Femur (tissue), 1 donor: ENCODE measurements around the gene FAM20C.

Experiments used
- DNase-seq: peaks from one replicate; pipeline ENCODE4 v3.0.0-alpha.2; 2017

FAM20C gene

DNA sequence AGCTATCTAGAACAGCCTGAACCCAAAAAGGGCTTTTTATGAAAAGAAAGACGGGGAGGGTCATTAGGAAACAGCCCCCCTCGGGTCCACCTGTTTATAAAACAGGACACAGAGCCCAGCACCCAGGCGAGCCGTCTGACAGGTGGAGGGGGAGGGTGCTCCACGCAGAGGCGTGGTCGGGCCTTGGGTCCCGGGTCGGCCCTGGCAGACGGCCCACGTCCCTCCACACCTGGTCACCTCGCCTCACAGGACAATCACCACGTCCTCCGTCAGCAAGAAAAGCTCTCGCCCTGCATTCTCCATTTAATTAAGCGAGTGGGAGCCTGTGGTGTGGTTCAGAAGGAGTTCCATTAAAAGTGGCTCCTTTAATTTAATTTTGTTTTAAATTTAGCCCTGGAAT is 55.3 kb downstream of the FAM20C start:
- DNase-seq: no peak

DNA sequence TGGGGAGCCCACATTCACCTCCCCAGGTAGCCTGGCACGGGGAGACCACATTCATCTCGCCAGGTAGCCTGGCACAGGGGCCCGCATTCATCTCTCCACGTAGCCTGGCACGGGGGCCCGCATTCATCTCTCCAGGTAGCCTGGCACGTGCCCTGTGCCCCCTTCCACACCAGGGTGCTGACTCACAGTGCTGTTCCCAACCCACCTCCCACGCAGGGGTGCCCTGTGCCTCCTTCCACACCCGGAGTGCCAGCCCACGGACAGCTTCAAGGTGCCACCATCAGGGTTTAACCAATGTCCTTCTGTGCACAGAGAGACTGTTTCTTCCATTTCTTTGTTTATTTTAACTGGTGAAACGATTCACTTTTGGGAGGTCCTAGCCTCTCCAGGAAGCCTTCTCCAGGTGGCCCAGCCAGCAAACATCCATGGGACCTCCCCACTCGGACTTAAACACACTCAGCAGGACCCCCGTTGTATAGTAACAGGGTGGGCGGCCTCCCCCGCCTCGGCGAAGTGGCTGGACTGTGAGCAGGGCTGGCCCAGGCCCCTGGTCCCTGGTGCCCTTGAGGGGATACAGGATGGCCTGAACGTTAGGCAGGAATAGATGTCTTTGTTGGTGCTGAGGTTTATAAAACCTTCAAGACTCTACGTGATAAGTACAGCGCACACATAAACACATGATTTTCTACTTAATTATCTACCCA is 56.5 kb downstream of the FAM20C start:
- DNase-seq: no peak

DNA sequence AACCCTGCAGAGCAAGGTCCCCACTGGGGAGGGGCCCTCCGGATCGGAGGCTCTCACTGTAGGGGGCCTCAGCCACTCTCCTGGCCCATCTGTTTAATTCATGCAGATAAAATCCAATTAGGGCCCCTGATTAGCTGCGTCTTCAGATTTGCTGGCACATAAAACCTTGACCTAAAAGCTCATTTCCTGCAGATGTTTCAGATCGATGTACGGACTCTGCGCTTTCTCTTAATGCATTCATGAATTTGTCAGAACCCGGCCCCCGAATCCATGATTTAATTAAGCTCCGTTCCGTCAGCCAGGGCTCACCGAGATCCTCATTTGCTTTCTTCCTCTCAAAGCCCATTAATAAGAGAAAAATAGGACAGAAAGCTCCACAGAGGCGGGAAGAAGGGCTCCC is 57.6 kb downstream of the FAM20C start:
- DNase-seq: no peak

DNA sequence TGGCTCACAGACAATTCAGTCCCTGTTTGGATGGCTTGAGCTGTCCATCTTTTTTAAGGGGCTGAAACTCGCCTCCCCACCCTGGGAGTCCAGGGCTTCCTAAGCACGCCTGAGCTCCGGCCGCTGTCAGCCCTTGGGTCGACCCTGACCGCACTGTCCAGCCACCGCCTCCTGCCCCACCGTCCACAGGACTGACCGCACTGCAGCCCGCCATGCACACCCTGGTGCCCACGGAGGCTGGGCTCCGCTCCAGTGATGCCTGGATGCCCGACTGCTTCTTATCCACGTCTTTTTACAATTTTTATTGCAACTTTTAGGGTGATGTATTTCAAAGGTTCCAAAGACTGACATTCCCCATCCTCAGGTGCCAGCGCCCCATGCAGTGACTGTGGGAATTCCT is 58.2 kb downstream of the FAM20C start:
- DNase-seq: no peak

DNA sequence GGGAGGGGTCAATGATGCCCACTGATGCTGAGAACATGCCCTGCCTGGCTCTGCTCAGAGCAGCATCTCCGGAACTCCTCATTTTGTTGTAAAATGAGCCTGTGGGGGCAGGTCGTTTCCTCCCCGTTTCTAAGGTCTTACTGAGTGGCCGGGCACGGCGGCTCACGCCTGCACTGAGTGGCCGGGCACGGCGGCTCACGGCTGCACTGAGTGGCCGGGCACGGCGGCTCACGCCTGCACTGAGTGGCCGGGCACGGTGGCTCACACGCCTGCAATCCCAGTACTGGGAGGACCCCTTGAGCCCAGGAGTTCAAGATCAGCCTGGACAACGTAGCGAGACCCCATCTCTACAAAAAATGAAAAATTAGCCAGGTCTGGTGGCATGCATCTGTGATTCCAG is 58.6 kb downstream of the FAM20C start:
- no peak for DNase-seq

DNA sequence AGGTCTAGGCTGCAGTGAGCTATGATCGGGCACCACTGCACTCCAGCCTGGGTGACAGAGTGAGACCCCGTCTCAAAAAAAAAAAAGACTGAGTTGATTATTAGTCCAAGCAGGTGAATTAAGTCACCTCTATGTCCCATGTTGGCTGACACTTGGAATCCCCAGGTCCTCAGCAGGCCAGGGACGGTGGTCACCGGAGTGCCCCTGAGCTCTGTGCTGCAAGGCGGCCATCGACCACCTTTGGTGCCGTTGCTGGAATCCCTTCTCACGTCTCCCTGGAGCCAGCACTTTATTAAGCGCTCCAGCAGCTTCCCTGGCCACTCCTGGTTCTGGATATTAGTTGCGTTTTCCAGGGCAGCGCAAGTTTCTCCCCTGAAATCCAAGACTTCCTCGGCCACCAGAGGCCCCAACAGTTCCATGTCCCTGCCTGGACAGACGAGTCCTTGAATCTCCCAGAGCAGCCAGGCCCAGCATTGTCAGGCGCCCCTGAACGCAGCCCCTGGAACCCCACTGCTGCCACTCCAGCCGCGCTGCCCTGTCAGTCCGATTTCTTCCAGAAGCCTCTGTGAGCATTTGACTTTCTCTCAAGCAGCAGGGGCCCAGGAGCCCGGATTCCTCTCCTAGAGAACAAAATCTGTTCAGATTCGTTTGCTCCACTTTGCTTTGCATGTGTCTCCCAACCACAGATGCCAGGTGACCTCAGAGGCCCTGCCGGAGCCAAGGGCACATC is 59.2 kb downstream of the FAM20C start:
- no peak for DNase-seq

DNA sequence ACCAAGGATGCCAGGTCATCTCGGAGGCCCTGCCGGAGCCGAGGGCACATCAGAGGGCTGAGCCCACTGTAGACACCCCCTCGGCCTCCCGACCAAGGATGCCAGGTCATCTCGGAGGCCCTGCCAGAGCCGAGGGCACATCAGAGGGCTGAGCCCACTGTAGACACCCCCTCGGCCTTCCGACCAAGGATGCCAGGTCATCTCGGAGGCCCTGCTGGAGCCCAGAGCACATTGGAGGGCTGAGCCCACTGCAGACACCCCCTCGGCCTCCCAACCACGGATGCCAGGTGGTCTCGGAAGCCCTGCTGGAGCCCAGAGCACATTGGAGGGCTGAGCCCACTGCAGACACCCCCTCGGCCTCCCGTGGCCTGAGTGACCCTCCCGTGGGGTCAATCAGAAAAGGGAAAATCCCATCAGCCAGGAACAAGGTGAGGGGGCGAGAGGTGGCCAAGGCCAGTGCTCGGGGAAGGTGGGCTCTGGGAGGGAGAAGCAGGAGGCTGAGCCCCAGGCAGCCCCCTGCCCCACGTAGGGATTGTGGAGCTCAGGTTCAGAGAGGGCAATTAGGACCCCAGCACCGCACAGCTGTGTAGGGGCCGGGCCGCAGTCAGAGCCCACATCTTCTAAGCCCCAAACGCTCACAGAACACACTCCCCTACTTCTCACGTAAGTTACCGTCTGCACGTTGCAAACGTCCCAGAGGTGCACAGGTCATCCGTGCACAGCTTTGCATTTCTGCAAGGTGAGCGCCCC is 60.0 kb downstream of the FAM20C start:
- DNase-seq: no peak

DNA sequence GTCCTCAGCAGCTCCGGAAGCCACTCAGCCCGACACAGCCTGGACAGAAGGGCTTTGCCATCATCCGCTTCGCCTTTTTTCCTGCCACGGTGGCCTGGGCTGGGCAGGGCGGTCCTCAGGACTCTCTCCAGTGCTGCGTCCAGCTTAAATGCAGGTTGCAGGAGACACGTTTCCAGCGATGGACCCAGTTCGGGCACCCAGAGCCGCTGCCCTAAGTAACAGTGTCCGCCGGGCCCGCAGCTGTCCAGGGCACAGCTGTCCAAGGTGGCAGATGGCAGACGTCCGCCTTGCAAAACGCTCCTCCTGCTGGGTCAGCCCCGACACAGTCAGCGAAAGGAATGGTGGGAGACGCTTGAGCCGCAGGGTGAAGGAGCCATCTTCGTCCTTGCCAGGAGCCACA is 60.6 kb downstream of the FAM20C start:
- no peak for DNase-seq

DNA sequence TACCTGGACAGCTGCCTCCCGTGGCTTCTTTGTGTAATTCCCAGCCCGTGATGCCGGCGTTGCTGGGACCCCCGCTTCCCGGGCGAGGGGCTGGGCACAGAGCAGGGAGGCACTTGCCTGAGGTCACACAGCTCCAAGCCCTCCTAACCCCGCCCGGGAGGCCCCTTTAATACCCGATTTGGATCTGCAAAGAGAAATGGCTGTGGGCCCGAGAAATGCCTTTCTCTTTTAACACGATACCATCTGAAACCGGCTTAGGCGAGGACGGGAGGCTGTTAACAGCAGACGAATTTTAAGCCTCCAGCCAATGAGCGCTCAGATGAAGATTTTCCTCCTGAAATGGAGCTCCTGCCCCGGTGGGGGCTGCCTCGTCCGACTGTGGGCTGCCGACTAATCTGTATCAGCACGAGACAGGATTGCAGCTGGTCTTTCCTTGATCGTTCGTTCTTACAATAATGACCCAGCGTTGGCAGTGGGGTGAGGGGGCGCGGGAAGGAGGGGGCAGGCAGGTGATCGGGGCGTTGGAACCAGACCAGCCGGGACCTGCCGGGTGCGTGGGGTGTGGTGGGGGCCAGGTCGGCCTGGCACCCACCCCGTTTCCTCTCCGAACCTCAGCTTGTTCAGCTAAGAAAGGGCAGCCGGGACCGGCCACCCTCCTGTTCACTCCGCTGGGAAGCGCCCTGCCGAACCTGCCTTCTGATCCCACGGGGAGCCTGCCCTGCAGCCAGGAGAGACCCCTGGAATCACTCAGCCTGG is 61.4 kb downstream of the FAM20C start:
- no peak for DNase-seq

DNA sequence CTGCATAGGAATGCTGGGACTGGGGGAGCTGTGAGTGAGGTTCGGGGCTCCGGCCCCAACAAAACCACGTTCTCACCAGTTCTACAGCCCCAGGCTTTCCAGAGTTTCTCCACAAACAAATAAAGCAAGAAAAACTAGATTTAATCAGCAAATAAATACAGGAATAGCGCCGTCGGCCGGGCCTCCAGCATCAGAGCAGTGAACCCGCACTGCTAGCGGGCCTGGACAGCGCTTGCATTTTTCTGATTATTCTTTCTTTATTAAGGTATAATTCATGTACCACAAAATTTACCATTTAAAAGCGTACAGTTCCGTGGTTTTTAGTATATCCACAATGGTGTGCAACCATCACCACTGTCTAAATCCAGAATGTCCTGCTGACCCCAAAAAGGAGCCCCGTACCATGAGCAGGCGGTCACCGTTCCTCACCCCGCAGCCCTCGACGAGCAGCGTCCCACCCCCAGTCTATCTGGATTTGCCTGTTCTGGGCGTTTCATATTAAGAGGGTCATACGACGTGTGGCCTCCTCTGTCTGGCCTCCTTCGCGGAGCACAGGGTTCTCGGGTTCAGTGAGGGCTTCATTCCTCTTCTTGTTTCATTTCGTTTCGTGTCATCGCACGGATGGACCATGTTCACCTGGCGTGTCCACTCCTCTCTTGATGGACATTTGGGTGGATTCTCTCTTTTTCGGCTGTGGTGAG is 62.1 kb downstream of the FAM20C start:
- no peak for DNase-seq

DNA sequence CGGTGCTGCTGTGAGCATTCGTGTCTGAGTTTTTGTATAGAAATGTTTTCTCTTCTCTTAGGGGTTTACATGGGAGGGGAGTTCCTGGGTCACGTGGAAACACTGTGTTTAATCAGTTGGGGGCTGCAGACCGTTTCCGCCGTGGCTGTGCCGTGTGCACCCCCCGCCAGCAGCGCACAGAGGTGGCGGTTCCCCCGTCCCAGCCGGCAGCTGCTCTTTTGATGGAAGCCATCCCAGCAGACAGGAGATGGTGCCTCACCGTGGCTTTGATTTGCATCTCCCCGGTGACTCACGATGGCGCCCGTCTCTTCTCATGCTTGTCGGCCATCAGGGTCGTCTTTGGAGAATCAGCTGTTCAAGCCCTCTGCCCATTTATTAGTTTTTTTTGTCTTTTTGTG is 62.7 kb downstream of the FAM20C start:
- no peak for DNase-seq

DNA sequence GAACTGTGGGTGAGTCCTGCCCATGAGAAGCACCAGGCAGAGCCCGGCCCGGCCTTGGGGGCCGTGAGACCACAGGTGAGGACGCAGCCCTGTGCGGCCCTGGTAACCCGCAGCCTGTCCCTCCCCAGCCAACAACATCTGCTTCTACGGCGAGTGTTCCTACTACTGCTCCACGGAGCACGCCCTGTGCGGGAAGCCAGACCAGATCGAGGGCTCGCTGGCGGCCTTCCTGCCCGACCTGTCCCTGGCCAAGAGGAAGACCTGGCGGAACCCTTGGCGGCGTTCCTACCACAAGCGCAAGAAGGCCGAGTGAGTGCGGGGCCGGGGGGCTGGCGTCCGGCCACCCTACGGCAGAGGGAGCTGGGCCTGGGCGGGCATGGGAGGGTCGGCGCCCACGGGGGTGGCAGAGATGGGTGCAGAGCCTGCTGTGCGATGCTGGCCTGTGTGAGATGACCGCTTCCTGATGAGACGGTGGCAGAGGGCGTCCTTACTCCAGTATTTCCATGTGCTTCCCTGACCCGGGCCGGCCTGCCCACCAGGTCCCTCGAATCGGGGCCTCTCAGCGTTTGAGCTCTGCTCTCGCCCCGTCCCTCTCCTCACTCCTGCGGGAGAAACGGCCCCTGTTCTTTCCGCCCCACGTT is 63.5 kb downstream of the FAM20C start:
- DNase-seq: no peak

DNA sequence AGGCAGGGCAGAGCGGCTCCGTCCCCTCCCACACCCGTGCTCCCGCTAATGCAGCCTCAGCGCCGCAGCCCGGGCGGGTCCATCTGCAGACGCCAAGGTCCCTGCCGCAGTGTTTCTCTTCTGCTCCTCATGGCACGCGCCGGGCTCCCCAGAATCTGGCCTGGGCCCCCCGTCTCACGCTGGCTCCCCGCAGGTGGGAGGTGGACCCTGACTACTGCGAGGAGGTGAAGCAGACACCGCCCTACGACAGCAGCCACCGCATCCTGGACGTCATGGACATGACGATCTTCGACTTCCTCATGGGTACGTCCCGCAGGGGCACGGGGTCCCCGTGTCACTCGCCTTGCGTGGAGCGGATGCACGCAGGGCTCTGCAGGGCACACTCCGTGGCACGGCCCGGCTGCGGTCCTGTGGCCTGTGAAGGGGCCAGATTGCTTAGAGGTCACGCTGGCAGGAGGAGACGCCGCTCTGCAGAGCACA is 64.1 kb downstream of the FAM20C start:
- DNase-seq: no peak

DNA sequence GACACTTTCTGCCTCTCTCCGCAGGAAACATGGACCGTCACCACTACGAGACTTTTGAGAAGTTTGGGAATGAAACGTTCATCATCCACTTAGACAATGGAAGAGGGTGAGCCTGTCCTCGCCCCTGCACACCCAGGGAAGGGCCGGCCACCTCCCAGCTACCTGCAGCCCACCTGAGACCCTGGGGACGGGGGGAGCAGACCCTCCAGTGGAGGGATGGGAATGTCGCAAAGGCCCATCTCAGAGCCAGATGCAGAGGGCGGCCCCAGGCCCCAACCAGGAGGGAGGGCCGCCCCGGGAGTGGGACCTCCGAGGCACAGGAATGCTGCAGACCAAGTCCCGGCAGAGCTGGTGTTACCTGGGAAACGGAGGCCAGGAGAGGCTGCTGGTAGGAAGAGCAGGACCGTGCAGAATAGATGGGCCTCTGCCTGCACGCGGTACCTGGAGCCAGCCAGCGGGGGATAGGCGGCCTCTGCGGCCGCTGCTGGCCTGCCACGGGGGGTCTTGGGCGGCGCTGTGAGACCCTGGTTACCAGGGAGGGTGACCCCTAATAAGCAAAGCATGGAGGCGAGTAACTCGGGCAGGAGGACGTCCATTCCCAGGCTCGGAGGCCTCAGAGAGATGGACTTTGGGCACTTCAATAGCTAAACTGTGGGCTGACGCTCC is 64.7 kb downstream of the FAM20C start:
- DNase-seq: no peak

DNA sequence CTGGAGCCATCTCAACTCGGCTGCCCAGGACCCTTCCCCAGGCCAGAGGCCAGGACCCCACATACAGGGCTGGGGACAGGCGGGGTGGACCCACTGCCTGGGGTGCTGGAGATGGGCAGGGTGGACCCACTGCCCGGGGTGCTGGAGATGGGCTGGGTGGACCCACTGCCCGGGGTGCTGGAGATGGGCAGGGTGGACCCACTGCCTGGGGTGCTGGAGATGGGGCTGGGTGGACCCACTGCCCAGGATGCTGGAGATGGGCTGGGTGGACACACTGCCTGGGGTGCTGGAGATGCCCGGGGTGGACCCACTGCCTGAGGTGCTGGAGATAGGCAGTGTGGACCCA is 65.2 kb downstream of the FAM20C start:
- no peak for DNase-seq

DNA sequence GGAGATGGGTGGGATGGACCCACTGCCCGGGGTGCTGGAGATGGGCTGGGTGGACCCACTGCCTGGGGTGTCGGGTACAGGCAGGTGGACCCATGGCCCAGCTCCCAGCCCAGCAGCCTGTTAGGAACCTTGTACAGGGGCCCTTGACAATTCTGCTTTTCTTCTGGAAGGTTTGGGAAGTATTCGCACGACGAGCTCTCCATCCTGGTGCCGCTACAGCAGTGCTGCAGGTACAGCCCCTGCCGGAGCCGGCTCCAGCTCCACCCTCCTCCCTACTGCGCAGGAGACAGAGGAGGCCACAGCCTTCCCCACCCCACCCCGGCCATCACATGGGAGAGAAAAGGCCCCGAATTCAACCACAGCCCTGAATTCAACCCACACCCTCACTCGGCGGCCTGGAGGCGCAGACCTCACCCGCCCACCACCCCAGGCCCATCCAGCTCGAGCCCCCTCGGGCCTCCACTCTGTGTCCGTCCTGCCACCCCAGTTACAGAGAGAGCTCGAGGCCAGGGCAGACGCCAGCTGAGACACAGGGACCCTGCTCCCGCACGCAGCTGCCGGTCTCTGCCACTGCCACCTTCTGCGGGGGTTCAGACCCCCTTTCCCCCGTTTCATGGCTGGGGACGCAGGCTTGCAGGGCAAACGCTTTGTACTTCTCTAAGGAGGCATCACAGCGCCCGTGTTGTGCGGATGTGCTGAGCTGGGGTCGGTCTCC is 66.3 kb downstream of the FAM20C start:
- no peak for DNase-seq

DNA sequence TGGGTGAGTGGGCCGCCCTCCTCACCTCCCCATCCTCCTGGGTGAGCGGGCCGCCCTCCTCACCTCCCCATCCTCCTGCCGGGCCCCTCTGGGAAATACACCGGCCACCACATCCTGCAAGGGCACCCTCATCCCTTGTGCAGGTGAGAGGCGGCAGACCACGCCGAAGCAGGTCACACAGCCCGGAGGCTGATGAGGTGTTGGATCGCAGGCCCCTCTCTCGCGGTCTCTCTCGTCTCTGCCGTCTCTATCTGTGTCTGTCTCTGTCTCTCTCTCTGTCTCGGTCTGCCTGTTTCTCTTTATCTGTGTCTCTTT is 66.8 kb downstream of the FAM20C start:
- peak; percentile 8 for DNase-seq

DNA sequence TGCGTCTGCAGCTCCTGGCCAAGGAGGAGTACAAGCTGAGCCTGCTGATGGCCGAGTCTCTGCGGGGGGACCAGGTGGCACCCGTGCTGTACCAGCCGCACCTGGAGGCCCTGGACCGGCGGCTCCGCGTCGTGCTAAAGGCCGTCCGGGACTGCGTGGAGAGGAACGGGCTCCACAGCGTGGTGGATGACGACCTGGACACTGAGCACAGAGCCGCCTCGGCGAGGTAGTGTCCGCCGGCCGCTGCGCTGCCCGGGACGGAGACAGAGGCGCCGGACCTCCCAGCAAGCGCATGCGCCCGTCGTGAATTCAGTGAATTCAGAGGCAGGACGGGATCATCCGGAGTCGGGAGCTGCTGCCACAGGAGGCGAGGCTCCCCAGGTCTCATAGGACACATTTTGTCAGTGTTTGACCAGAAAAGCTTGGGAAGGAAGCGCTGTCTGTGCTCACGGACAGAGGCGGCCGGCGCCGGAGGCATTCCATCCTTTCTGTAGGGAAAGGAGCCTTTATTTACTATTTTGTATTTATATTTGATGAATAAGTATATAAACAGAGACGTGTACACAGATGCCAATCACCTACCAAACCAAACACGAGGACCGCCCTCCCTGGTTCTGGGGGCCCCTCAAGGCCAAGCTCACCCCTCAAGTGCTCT is 67.5 kb downstream of the FAM20C start:
- peak; percentile 11 for DNase-seq

DNA sequence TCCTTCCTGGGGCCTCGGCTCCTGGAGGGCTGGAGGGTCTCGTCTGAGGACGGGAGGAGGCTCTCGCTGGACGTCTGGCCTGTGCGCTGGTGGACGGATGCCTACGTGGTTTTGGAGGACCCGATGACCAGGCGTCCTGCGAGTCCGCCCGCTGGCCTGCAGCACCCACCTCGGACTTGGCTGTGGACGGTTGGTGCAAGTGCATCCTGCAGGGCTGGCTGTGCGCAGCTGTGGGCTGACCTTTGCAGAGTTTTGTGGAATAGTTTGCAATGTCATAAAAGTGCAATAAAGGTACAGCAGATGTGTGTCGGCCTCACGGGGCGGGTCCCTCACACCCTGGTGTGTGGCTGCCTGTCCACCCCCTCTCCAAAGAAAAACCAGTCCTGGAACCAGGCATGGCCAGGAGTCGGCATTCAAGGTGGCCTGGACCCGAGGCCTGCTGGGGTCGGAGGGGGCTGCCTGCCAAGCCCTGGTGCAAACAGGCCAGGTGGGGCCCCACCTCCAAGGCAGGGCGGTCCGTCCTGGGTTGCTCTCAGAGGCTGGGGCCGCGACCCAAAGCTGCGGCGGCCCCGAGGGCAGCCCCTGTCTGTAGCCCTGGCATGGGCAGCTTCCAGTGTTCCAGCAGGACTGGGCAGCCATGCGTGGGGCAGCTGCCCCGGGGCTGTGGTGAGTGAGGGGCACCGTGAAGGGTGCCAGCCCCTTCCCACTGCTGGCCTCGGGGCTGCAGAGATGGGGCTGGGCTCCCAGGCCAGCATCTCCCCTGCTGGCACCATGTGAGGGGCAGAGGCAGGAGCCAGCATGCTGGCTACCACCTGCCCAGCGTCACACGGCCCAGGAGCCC is 68.3 kb downstream of the FAM20C start:
- peak; percentile 15 for DNase-seq
